Right ventricle myocardium inferior (tissue), 1 donor: ENCODE results near the gene ARR3. TPM values are rescaled to one million over a fixed set of nuclear protein-coding genes. Genes with fewer than 3 reads are reported as not detected.
"Not testable (repeated sequence)": the region's sequence is repeated elsewhere in the genome, so short reads cannot be mapped to it uniquely, and the experiment has no call there.

Experiments used
- ATAC-seq: fragments of 200-7000 bp; cut with Tn5 transposase; one replicate; pipeline ENCODE4 v1.9.1; 2020; ENCODE audit warnings: mild to moderate bottlenecking, moderate library complexity
- DNase-seq: peaks from one replicate; pipeline ENCODE4 v3.0.0; 2021; ENCODE audit errors: missing footprints
- intact Hi-C: fragments of 100-400 bp; cut with DNase I; formaldehyde crosslinking; loops from one replicate; pipeline ENCODE4 v1.11.0; 2022
- total RNA-seq: library from RNA; stranded (reverse); fragmentation: NEBNext Ultra II Directional; extraction: Animal tissue kit (Norgen Biotek cat#: 25700); gene quantifications from one replicate; pipeline ENCODE4 v1.2.1, GENCODE V29; 2021
- donor health status: DM: no; HTN: yes; CAD: no; lungs with severe emphysema.

ARR3 gene
- total RNA-seq, 1 donor from 2014 or later = not detected

DNA sequence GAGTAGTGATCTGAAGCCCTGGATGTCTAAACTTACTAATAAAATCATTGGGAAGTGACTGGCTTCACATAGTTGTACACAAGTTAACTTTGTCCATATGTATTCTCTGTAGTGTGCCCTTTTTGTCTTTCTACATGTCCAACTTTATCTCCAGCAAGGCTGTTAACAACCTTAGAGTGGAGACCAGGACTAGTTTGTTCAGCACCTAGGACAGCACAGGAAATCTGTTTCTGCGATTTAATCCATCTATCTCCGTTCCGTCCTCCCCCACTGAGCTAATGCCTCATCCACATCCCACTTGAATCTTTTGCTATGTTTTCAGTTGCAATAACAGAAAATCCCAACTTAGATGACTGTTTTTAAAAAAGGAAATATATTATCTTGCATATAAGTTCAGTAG, 3.4 kb upstream of the ARR3 start:
- intact Hi-C loops = loop anchor here (10.0 kb wide), 1 partner anchor 70 kb away; no protein-coding TSS in a partner anchor
- ATAC-seq (no peak), DNase-seq (no peak)

- intact Hi-C loops, DNase-seq, ATAC-seq: not testable (repeated sequence)
These were observed 5.9 kb downstream of the ARR3 start for GRCh38 chrX:70274029-70274428.

GRCh38 chrX:70279081-70279480, 10.9 kb downstream of the ARR3 start:
- ATAC-seq (no peak), DNase-seq (no peak)
- intact Hi-C loops = no loop called here

DNA sequence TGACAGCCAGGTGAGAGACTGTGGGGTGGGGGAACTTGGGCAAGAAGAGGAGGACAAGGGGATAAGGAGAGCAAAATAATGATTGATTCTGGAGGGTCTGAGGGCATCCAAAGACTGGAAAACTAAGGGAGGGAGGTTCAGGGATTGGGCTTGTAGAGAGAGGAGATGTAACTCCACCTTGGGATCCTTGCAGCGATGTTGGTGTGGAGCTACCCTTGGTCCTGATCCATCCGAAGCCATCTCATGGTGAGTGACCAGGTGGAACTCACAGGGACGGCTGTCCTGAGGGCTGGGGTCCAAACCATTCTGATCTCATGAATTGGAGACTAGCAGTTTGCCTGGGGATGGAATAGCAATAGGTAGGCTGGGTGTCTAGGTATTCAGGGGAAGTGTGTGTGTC, 12.4 kb downstream of the ARR3 start:
- intact Hi-C loops = no loop called here

GRCh38 chrX:70281951-70282350, 13.8 kb downstream of the ARR3 start, which contains the start of gene RAB41:
TSS of gene RAB41 (plus strand) at chrX:70282172. CDS start at chrX:70282218, 46 bp downstream.
- intact Hi-C loops = no loop called here
- no peak for ATAC-seq
- DNase-seq = no peak

More for the DNA sequence above, 12.4 kb downstream of the ARR3 start:
- DNase-seq = no peak
- no peak for ATAC-seq

DNA sequence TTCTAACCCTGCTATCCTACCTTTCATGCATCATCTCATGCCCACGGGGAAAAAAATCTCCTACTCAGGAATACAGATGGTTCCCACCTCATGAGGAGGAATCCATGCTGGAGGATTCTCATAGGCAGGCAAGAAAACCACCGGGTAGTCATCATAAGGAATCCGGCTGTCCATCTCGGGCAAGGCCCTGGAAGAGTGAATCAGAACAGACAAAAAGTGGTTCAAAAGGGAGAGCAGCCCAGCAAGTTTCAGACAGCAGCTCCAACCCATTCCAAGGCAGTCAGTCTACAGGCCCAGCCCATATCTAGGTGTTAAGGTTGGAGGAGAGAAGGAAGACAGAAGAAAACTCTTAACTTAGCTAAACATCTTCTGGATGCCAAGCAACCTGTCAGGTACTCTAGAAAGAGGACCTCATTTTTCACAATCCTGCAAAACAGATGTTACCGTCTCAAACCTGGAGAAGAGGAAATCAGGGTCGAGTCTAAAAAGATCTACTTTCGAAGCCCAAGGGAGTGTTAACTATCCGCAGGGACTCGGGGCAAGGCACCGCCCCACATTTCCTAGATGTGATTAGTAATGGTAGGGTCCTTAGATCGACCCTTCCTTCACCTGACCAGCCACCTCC, 21.1 kb downstream of the ARR3 start:
- intact Hi-C loops = no loop called here
- DNase-seq = no peak
- peak; percentile 10 for ATAC-seq

GRCh38 chrX:70289793-70290770, 21.9 kb downstream of the ARR3 start, which contains the start of the genes KIF4A and PDZD11:
TSS of gene KIF4A (plus strand) at chrX:70290104. CDS start at chrX:70290459, 355 bp downstream.
TSS of gene PDZD11 (minus strand) at chrX:70289927. CDS start at chrX:70289341, 586 bp downstream.
- ATAC-seq (peak; percentile 100), DNase-seq (peak; percentile 81)
- intact Hi-C loops = no loop called here

DNA sequence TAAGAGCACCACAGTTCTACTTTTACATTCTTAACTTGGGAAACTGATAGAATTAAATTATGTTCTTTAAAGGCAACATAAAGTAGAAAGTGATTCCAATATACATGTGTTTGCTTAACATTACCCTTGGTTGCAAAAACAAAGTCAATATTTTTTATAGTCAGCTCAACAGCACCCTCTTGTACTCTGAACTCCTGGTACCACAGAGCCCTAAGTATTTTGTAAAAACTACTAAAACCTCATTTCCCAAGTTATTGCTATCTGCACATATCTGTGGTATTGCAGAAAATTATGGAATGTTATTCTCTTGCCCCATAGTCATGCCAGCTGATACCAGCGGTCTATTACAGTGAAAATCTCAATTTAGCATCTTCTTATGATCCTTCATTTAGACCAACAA, 24.7 kb downstream of the ARR3 start:
- DNase-seq (no peak), ATAC-seq (no peak)
- intact Hi-C loops = no loop called here

DNA sequence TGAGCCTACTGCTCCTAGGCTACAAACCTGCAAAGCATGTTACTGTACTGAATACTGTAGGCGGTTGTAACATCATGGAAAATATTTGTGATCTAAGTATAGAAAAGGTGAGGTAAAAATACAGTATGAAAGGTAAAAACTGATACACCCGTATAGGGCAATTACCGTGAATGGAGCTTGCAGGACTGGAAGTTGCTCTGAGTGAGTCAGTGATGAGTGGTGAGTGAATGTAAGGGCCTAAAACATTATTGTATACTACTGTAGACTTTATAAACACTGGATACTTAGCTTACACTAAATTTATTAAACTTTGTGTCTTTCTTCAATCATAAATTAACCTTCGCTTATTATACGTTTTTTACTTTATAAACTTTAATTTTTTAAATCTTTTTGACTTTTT, 25.5 kb downstream of the ARR3 start:
- DNase-seq (no peak), ATAC-seq (no peak)
- intact Hi-C loops = no loop called here

DNA sequence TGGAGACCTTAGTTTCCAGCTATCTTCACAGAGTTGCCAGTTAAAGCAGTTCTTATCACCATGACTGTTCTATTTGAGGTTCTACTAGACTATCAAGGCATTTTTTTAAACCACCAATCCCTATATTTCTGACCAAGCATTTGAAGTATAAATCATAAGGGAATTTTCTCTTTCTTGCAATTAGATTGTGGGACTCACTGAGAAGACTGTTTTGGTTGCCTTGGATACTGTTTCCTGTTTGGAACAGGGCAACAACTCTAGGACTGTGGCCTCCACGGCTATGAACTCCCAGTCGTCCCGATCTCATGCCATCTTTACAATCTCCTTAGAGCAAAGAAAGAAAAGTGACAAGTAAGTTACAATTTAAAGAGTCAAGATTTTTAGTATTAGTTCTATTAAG, 33.6 kb downstream of the ARR3 start:
- intact Hi-C loops = no loop called here
- ATAC-seq (no peak), DNase-seq (no peak)

GRCh38 chrX:70313503-70313902, 45.4 kb downstream of the ARR3 start:
- no peak for ATAC-seq
- no peak for DNase-seq
- intact Hi-C loops = no loop called here

GRCh38 chrX:70322784-70323183, 54.6 kb downstream of the ARR3 start:
- no peak for ATAC-seq
- DNase-seq = no peak
- intact Hi-C loops = no loop called here

- intact Hi-C loops, DNase-seq, ATAC-seq: not testable (repeated sequence)
These were observed 55.5 kb downstream of the ARR3 start for GRCh38 chrX:70323628-70324027.

DNA sequence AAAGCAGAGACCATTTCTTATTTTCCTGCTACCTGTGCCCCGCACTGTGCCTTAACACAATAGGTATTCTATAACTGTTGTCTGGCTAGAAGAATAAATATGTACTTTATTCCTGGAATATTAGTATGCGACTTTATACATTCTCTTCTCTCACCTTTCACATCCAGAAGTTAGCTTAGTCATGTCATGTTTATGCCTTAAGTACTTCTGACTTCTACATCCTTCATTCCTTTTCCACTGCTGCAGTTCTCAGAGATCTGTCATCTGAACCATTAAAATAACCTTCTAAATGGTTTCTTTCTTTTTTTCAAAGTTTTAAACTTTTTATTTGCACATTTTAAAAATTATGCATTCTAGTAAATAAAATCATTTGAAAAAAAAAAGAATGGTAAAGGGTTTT, 56.2 kb downstream of the ARR3 start:
- intact Hi-C loops = no loop called here

DNA sequence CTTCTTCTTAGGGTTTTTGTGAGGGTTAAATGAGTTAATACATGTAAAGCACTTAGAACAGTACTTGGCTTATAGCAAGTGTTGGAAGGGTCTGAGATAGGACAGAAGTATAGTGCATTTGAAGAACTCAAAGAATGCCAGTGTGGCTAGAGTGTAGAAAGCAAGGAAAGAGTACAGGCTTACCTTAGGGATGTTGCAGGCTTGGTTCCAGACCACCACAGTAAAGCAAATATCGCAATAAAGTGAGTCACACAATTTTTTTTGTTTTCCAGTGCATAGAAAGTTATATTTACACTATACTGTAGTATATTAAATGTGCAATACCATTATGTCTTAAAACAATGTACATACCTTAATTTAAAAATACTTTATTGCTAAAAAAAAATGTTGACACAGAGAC, 63.0 kb downstream of the ARR3 start:
- ATAC-seq = no peak
- intact Hi-C loops = no loop called here
- no peak for DNase-seq

More for the DNA sequence above, 56.2 kb downstream of the ARR3 start:
- ATAC-seq (no peak), DNase-seq (no peak)

Other genes starting within 250 kb of the ARR3 start
- not detected for gene AWAT2, start 218.4 kb upstream of the ARR3 start, total RNA-seq
- gene OTUD6A, start 205.9 kb upstream of the ARR3 start, total RNA-seq = not detected
- 47.8 TPM for gene IGBP1, start 134.9 kb upstream of the ARR3 start, total RNA-seq
- not detected for gene DGAT2L6, start 90.9 kb upstream of the ARR3 start, total RNA-seq
- not detected for gene AWAT1, start 33.7 kb upstream of the ARR3 start, total RNA-seq
- not detected for gene P2RY4, start 8.1 kb upstream of the ARR3 start, total RNA-seq
- not detected for gene RAB41, start 13.8 kb downstream of the ARR3 start, total RNA-seq
- 33.9 TPM for gene PDZD11, start 21.6 kb downstream of the ARR3 start, total RNA-seq
- 0.84 TPM for gene KIF4A, start 21.8 kb downstream of the ARR3 start, total RNA-seq
- gene GDPD2, start 155.0 kb downstream of the ARR3 start, total RNA-seq = not detected
- gene DLG3, start 176.5 kb downstream of the ARR3 start, total RNA-seq = 9.5 TPM